Uterus (tissue), 2 donors: ENCODE results near the gene FREM1.

Experiments used
- CTCF ChIP-seq, 4 experiments: fragments of 200-600 bp in 2 of 4; fragments of 450-650 bp in 2 of 4; sonication (generic) in 2 of 4; IDR thresholded peaks; one replicate each; pipeline ENCODE4 v1.5.1; 2016 to 2019; ENCODE audit warnings: antibody characterized with exemption in 4 of 4, mild to moderate bottlenecking in 2 of 4, moderate library complexity in 1 of 4
- POLR2A ChIP-seq, 2 donors: fragments of 450-650 bp; IDR thresholded peaks; one replicate each; pipeline ENCODE4 v1.6.1; 2016; ENCODE audit warnings: antibody characterized with exemption in 2 of 2, mild to moderate bottlenecking in 1 of 2, moderate library complexity in 1 of 2

- no peak for TF ChIP-seq CTCF (IDR thresholded peaks at IDR 0.05)
- TF ChIP-seq POLR2A (IDR thresholded peaks at IDR 0.05), result no peak
Measured at GRCh38 chr9:14788846-14789245, 121.4 kb downstream of the FREM1 start.
